ENCODE data around the gene GBP3.
"Not testable (repeated sequence)": the region's sequence is repeated elsewhere in the genome, so short reads cannot be mapped to it uniquely, and the experiment has no call there.

The GBP3 gene

DNA sequence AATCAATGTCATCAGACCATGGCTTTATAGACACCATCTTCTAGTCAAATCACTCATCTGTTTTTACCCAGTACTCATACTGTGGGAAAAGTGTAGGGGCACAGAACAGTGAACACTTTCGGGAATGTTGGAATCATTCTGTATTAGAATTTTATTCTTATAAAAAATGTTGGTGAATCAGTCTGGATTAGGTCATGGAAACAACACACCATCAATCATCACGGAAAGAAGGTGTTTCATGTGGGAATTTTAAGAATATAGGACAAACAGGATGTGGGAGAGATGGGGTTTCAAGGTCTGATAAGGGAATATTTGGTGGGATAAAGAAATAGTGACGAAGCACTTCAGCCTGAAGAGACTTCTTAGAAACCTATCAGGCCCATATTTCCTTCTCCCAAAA is 25.1 kb upstream of the GBP3 start:
- no peak for TF ChIP-seq LEF1 (IDR thresholded peaks at IDR 0.05; ENCODE audit: borderline replicate concordance)
- no peak for TF ChIP-seq HDGF (IDR thresholded peaks at IDR 0.05; ENCODE audit: borderline replicate concordance)
- TF ChIP-seq FOXK2 (IDR thresholded peaks at IDR 0.05) = no peak
- no peak for TF ChIP-seq CTBP1 (IDR thresholded peaks at IDR 0.05; ENCODE audit: borderline replicate concordance)
- no peak for TF ChIP-seq ZNF384 (IDR thresholded peaks at IDR 0.05)
- no peak for TF ChIP-seq TARDBP (IDR thresholded peaks at IDR 0.05)
- no peak for TF ChIP-seq ELF4 (IDR thresholded peaks at IDR 0.05)
- no peak for TF ChIP-seq NFRKB (IDR thresholded peaks at IDR 0.05)
- no peak for TF ChIP-seq ARNT (IDR thresholded peaks at IDR 0.05)
- TF ChIP-seq L3MBTL2 (conservative IDR thresholded peaks at IDR 0.05) = no peak
- TF ChIP-seq SP1 (IDR thresholded peaks at IDR 0.05) = no peak
- TF ChIP-seq FOXM1 (IDR thresholded peaks at IDR 0.05; ENCODE audit: borderline replicate concordance) = no peak
- no peak for TF ChIP-seq BHLHE40 (IDR thresholded peaks at IDR 0.05; ENCODE audit: borderline replicate concordance)
- TF ChIP-seq FOXA1 (IDR thresholded peaks at IDR 0.05) = no peak
- TF ChIP-seq SUZ12 (IDR thresholded peaks at IDR 0.05) = no peak
- no peak for TF ChIP-seq PKNOX1 (IDR thresholded peaks at IDR 0.05)
- POLR2A ChIA-PET = no interaction called here
- DNase-seq (ENCODE audit: extremely low spot score) = no peak
- CTCF ChIA-PET = no interaction called here

DNA sequence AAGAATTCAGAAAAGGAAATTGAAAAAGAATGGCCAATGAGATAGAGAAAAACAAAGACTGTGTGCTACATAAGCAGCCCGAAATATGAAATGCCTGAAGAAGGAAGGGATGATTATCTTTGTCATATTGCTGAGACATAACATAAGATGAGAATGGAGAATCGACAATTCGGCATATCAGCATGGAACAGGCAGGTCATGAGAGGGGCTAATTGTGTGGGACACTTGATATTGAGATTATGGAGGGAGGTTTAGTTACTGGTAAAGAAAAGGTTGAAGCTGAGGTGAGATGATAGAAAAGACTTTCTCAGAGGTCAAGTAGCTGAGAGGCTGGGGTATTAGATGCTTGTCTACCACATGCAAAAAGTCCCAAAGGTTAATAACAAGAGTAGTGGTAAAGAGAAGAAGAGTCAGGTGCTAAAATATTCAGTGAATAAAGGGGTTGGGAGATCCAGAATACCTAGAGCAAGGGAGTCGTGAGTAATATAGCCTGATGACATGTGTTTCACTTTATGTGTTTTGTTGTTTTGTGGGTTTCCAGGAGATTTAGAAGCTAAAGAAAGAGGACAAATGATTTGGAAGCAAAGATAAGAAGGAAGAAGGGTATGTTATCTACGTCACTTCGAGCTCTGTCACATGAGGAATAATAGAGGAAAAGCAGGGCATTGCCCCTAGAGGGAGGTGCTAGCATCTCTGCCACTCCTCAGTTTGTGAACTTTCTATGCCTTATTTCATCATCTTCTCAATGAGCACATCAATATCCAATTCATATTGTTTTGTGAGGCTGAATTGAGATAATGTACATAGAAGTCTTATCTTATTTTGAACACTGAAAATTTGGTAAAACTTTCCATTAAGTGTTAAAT is 23.9 kb upstream of the GBP3 start:
- POLR2A ChIA-PET; DNase-seq (ENCODE audit: extremely low spot score); CTCF ChIA-PET: not testable (repeated sequence)

- ChIA-PET CTCF (no interaction called here), POLR2A (no interaction called here)
- TF ChIP-seq LEF1 (IDR thresholded peaks at IDR 0.05; ENCODE audit: borderline replicate concordance) = no peak
- TF ChIP-seq HDGF (IDR thresholded peaks at IDR 0.05; ENCODE audit: borderline replicate concordance) = no peak
- TF ChIP-seq TARDBP (IDR thresholded peaks at IDR 0.05) = no peak
- no peak for TF ChIP-seq BHLHE40 (IDR thresholded peaks at IDR 0.05; ENCODE audit: borderline replicate concordance)
- no peak for TF ChIP-seq ELF4 (IDR thresholded peaks at IDR 0.05)
- no peak for TF ChIP-seq L3MBTL2 (conservative IDR thresholded peaks at IDR 0.05)
- no peak for TF ChIP-seq SUZ12 (IDR thresholded peaks at IDR 0.05)
- TF ChIP-seq FOXA1 (IDR thresholded peaks at IDR 0.05) = no peak
- no peak for TF ChIP-seq FOXM1 (IDR thresholded peaks at IDR 0.05; ENCODE audit: borderline replicate concordance)
- TF ChIP-seq SP1 (IDR thresholded peaks at IDR 0.05) = no peak
- TF ChIP-seq ARNT (IDR thresholded peaks at IDR 0.05) = no peak
- DNase-seq (ENCODE audit: extremely low spot score) = no peak
These were observed 22.5 kb upstream of the GBP3 start for GRCh38 chr1:89044970-89045721.

DNA sequence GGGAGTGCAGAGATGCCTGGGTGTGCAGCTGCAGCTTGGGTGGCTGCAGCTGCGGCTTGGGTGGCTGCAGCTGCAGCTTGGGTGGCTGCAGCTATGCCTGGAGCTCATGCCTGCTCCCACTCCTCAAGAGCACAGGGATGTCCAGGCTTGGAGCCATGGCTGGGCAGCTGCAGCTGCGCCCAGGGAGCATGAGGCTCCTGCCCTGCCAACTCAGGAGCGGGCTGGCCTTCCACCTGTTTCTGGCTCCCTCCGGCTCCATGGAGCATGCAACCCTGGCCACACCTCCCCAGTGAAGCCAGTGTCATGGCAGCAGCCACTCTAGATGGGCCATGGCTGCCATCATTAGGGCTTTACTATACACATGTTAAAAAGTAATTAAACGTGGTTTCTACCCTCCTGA is 21.3 kb upstream of the GBP3 start:
- ChIA-PET CTCF (no interaction called here), POLR2A (no interaction called here)
- TF ChIP-seq LEF1 (IDR thresholded peaks at IDR 0.05; ENCODE audit: borderline replicate concordance) = no peak
- no peak for TF ChIP-seq FOXK2 (IDR thresholded peaks at IDR 0.05)
- no peak for TF ChIP-seq TARDBP (IDR thresholded peaks at IDR 0.05)
- no peak for TF ChIP-seq FOXM1 (IDR thresholded peaks at IDR 0.05; ENCODE audit: borderline replicate concordance)
- no peak for TF ChIP-seq PKNOX1 (IDR thresholded peaks at IDR 0.05)
- no peak for DNase-seq (ENCODE audit: extremely low spot score)

DNA sequence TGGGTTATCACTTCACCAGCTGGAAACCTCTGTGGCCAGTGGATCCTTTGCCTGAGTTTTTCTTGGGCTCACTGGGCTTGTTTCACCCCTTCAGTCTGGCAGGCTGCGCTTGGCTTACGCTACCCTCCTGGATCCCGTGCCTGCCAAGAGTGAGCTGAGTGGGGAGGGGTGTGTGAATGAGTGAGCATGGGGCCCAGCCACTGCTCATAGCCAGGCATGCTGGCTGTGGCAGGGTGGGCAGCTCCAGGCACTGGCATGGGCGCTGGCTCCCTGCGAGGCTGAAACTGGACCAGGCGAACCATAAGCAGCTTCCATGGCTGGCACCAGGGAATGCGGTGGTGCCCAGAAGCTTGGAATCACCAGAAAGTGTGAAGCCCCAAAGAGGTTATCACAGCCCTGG is 19.8 kb upstream of the GBP3 start:
- no peak for DNase-seq (ENCODE audit: extremely low spot score)
- ChIA-PET POLR2A (no interaction called here), CTCF (no interaction called here)
- TF ChIP-seq LEF1 (IDR thresholded peaks at IDR 0.05; ENCODE audit: borderline replicate concordance) (no peak), TARDBP (IDR thresholded peaks at IDR 0.05) (no peak), ELF4 (IDR thresholded peaks at IDR 0.05) (no peak), ARNT (IDR thresholded peaks at IDR 0.05) (no peak), SUZ12 (IDR thresholded peaks at IDR 0.05) (no peak), HDGF (IDR thresholded peaks at IDR 0.05; ENCODE audit: borderline replicate concordance) (no peak), FOXA1 (IDR thresholded peaks at IDR 0.05) (no peak), PKNOX1 (IDR thresholded peaks at IDR 0.05) (no peak)

GRCh38 chr1:89041721-89042120 is 19.1 kb upstream of the GBP3 start:
- TF ChIP-seq PKNOX1 (IDR thresholded peaks at IDR 0.05) (no peak), ELF4 (IDR thresholded peaks at IDR 0.05) (no peak), FOXK2 (IDR thresholded peaks at IDR 0.05) (no peak), HDGF (IDR thresholded peaks at IDR 0.05; ENCODE audit: borderline replicate concordance) (no peak), LEF1 (IDR thresholded peaks at IDR 0.05; ENCODE audit: borderline replicate concordance) (no peak), SP1 (IDR thresholded peaks at IDR 0.05) (no peak), NFRKB (IDR thresholded peaks at IDR 0.05) (no peak), FOXA1 (IDR thresholded peaks at IDR 0.05) (no peak), BHLHE40 (IDR thresholded peaks at IDR 0.05; ENCODE audit: borderline replicate concordance) (no peak), TARDBP (IDR thresholded peaks at IDR 0.05) (no peak), FOXM1 (IDR thresholded peaks at IDR 0.05; ENCODE audit: borderline replicate concordance) (no peak), SUZ12 (IDR thresholded peaks at IDR 0.05) (no peak), ZNF384 (IDR thresholded peaks at IDR 0.05) (no peak), L3MBTL2 (conservative IDR thresholded peaks at IDR 0.05) (no peak), ARNT (IDR thresholded peaks at IDR 0.05) (no peak), CTBP1 (IDR thresholded peaks at IDR 0.05; ENCODE audit: borderline replicate concordance) (no peak)
- POLR2A ChIA-PET = no interaction called here
- CTCF ChIA-PET = no interaction called here
- DNase-seq (ENCODE audit: extremely low spot score) = no peak

Data from HEK293T (cell line).